Stomach (tissue), 9 donors: ENCODE data around the gene WEE1. TPM values are rescaled to one million over a fixed set of nuclear protein-coding genes. Genes with fewer than 3 reads are reported as not detected.

ENCODE experiments used
- DNase-seq, 2 donors: peaks; one replicate each; pipeline versions ENCODE4 v3.0.0 to v3.0.0-alpha.2; 2013 to 2019
- H3K27ac ChIP-seq, 5 donors: fragments of 200-600 bp in 4 of 5; sonication (generic) in 4 of 5; one replicate each; pipeline ENCODE4 v1.5.1; 2013 to 2019; ENCODE audit warnings: mild to moderate bottlenecking in 1 of 5, moderate library complexity in 1 of 5
- H3K27me3 ChIP-seq, 3 donors: fragments of 200-600 bp; sonication (generic); one replicate each; pipeline ENCODE4 v1.5.1; 2017 to 2019; ENCODE audit warnings: mixed run types in 1 of 3
- H3K36me3 ChIP-seq, 4 donors: fragments of 200-600 bp; sonication (generic); 1 replicate in 3 of 4; 2 replicates in 1 of 4; pipeline ENCODE4 v1.5.1; 2016 to 2019
- H3K4me1 ChIP-seq, 4 donors: fragments of 200-600 bp; sonication (generic); one replicate each; pipeline ENCODE4 v1.5.1; 2016 to 2019
- H3K4me3 ChIP-seq, 4 donors: fragments of 200-600 bp; sonication (generic) in 3 of 4; one replicate each; pipeline ENCODE4 v1.5.1; 2016 to 2019; ENCODE audit warnings: mild to moderate bottlenecking in 1 of 4
- H3K9me3 ChIP-seq, 4 donors: fragments of 200-600 bp; sonication (generic); one replicate each; pipeline ENCODE4 v1.5.1; 2016 to 2019
- POLR2AphosphoS5 ChIP-seq, 3 donors: sonication (generic); formaldehyde crosslinking; IDR thresholded peaks; one replicate each; pipeline ENCODE4 v1.6.1; 2016; ENCODE audit warnings: antibody characterized with exemption in 3 of 3
- WGBS, 5 donors: extraction: QIAGEN DNeasy Blood & Tissue Kit in 3 of 5; methylation state at CpG; one replicate each; pipeline versions ENCODE4 v1.1.5 to v1.1.7; 2013 to 2018; 5-methylcytosine and 5-hydroxymethylcytosine counted together
- intact Hi-C: fragments of 100-400 bp; cut with DNase I; formaldehyde crosslinking; loops from one replicate; pipeline ENCODE4 v1.15.1; 2023; ENCODE audit warnings: low total_unique reads
- polyA plus RNA-seq, 3 donors: library from polyadenylated mRNA; stranded (reverse); fragments of 200-250 nt; gene quantifications; one replicate each; pipeline ENCODE4 v1.2.3, GENCODE V29; 2013
- small RNA-seq, 4 donors: library from RNA; depleted of rRNA; stranded (forward); fragments of <200 nt; gene quantifications; one replicate each; pipeline ENCODE3, GENCODE V24; 2016
- total RNA-seq, 5 donors: library from RNA; depleted of rRNA; stranded (reverse); fragments of >200 nt; gene quantifications; one replicate each; pipeline versions ENCODE4 v1.1.0 to v1.2.3, GENCODE V29; 2014 to 2016
- TF ChIP-seq, protein P1 (sequence below), 7 experiments: fragments of 450-650 bp in 4 of 7; fragments of 200-600 bp in 3 of 7; sonication (generic) in 3 of 7; IDR thresholded peaks; one replicate each; pipeline ENCODE4 v1.5.1; 2016 to 2019; ENCODE audit warnings: antibody characterized with exemption in 7 of 7, control low read depth in 2 of 7, mild to moderate bottlenecking in 1 of 7
- donor health status: healthy with polysubstance abuse.
- donor health status: Bipolar disorder and iron deficiency.
- donor health status: healthy.

WEE1 gene
- total and polyA plus RNA-seq, 8 donors, result 5.0 to 79.1 (median 27.4) TPM

GRCh38 chr11:9639099-9639498 is 65.6 kb downstream of the WEE1 start:
- WGBS, 5 donors, result 54 to 66% (median 59%) methylated on average over 5 of the region's 5 CpGs
- Histone ChIP-seq H3K9me3 (no peaks in the 10 kb centered on the region), H3K4me3 (no peak overlapping the region), H3K36me3 (no peaks in the 10 kb centered on the region), H3K4me1 (peaks cover 0 to 5% (median 0%) of the 10 kb centered on the region in 4 donors), H3K27ac (peak overlapping the region in 4 of 5 donors; percentile 31 to 61 (median 53)), H3K27me3 (no peaks in the 10 kb centered on the region)
- peak in 1 of 2 donors; percentile 26 for DNase-seq
- intact Hi-C loops, result no loop called here
- TF ChIP-seq, protein P1, sequence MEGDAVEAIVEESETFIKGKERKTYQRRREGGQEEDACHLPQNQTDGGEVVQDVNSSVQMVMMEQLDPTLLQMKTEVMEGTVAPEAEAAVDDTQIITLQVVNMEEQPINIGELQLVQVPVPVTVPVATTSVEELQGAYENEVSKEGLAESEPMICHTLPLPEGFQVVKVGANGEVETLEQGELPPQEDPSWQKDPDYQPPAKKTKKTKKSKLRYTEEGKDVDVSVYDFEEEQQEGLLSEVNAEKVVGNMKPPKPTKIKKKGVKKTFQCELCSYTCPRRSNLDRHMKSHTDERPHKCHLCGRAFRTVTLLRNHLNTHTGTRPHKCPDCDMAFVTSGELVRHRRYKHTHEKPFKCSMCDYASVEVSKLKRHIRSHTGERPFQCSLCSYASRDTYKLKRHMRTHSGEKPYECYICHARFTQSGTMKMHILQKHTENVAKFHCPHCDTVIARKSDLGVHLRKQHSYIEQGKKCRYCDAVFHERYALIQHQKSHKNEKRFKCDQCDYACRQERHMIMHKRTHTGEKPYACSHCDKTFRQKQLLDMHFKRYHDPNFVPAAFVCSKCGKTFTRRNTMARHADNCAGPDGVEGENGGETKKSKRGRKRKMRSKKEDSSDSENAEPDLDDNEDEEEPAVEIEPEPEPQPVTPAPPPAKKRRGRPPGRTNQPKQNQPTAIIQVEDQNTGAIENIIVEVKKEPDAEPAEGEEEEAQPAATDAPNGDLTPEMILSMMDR (IDR thresholded peaks at IDR 0.05), result no peak
- peak in 1 of 3 donors; percentile 25 for TF ChIP-seq POLR2AphosphoS5 (IDR thresholded peaks at IDR 0.05)

Small RNA genes within 50 kb of the gene (small RNA-seq; reads per million reads assigned to genes)
- 0 reads per million in 4 donors for gene RF01210

Other genes with a start within 250 kb of the WEE1 start
- 100 to 1,000 TPM in 4 of 5 donors, 10 to 100 TPM in 1; 62.4 to 283 (median 129) TPM for gene IPO7, start 189.0 kb upstream of the WEE1 start, total RNA-seq
- 10 to 100 TPM; 23.0 to 32.6 (median 26.1) TPM for gene IPO7, start 189.0 kb upstream of the WEE1 start, polyA plus RNA-seq
- gene ZNF143, start 112.7 kb upstream of the WEE1 start, total RNA-seq, result 100 to 1,000 TPM in 1 of 5 donors, 10 to 100 TPM in 3, 1 to 10 TPM in 1; 4.1 to 110 (median 22.8) TPM
- 10 to 100 TPM; 10.1 to 17.6 (median 13.2) TPM for gene ZNF143, start 112.7 kb upstream of the WEE1 start, polyA plus RNA-seq
- gene SWAP70, start 90.4 kb downstream of the WEE1 start, total RNA-seq, result 10 to 100 TPM; 18.2 to 39.5 (median 19.8) TPM
- 10 to 100 TPM in 2 of 3 donors, 1 to 10 TPM in 1; 5.1 to 11.0 (median 10.1) TPM for gene SWAP70, start 90.4 kb downstream of the WEE1 start, polyA plus RNA-seq